ENCODE results near the gene RXFP3. TPM values are rescaled to one million over a fixed set of nuclear protein-coding genes. Genes with fewer than 3 reads are reported as not detected.

The RXFP3 gene
- not detected for total RNA-seq

DNA sequence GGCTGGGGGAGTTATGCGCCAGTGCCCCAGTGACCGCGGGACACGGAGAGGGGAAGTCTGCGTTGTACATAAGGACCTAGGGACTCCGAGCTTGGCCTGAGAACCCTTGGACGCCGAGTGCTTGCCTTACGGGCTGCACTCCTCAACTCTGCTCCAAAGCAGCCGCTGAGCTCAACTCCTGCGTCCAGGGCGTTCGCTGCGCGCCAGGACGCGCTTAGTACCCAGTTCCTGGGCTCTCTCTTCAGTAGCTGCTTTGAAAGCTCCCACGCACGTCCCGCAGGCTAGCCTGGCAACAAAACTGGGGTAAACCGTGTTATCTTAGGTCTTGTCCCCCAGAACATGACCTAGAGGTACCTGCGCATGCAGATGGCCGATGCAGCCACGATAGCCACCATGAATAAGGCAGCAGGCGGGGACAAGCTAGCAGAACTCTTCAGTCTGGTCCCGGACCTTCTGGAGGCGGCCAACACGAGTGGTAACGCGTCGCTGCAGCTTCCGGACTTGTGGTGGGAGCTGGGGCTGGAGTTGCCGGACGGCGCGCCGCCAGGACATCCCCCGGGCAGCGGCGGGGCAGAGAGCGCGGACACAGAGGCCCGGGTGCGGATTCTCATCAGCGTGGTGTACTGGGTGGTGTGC is at the start of gene RXFP3:
TSS of gene RXFP3 (plus strand) at position 6 of the 636 bp plus-strand sequence. CDS start at position 361, 355 bp downstream.
- intact Hi-C loops (cut with DNase I) = loop anchor here (10.0 kb wide), 1 partner anchor 502 kb away; no protein-coding TSS in a partner anchor
- Histone ChIP-seq H3K4me1 (peaks cover 0 to 12% of the 10 kb centered on the region in 2 donors), H3K9me3 (no peaks in the 10 kb centered on the region), H3K36me3 (no peaks in the 10 kb centered on the region), H3K27ac (no peak within 1 kb of the TSS), H3K27me3 (peaks cover 18% of the 10 kb centered on the region), H3K4me3 (replicated peaks in 1 of 3) (no peak within 1 kb of the TSS)
- DNase-seq = peak in 1 of 2 donors; percentile 1
- TF ChIP-seq CTCF (IDR thresholded peaks at IDR 0.05) (no peak), POLR2A (IDR thresholded peaks at IDR 0.05) (no peak)
- WGBS, 2 donors = 4 to 7% methylated on average over 12 to 20 of the region's 45 CpGs

GRCh38 chr5:33887268-33887667 is 48.9 kb upstream of the RXFP3 start:
- WGBS, 2 donors = 76 to 93% methylated on average over 3 of the region's 3 CpGs
- H3K4me1 ChIP-seq = peaks cover 10 to 11% of the 10 kb centered on the region in 2 donors
- H3K4me3 ChIP-seq (replicated peaks in 1 of 3) = no peak overlapping the region
- H3K36me3 ChIP-seq = no peaks in the 10 kb centered on the region
- H3K9me3 ChIP-seq = no peaks in the 10 kb centered on the region
- intact Hi-C loops (cut with DNase I) = no loop called here
- no peak for TF ChIP-seq CTCF (IDR thresholded peaks at IDR 0.05)
- TF ChIP-seq POLR2A (IDR thresholded peaks at IDR 0.05) = no peak
- no peaks in the 10 kb centered on the region for H3K27me3 ChIP-seq
- no peak for DNase-seq
- H3K27ac ChIP-seq = no peak overlapping the region

- intact Hi-C loops (cut with DNase I) = no loop called here
- Histone ChIP-seq H3K4me3 (replicated peaks in 1 of 3) (no peak overlapping the region), H3K27me3 (no peaks in the 10 kb centered on the region), H3K36me3 (no peaks in the 10 kb centered on the region), H3K4me1 (peaks cover 10 to 15% of the 10 kb centered on the region in 2 donors), H3K9me3 (no peaks in the 10 kb centered on the region), H3K27ac (no peak overlapping the region)
- 70 to 81% methylated on average over 4 of the region's 4 CpGs for WGBS, 2 donors
- TF ChIP-seq CTCF (IDR thresholded peaks at IDR 0.05) (no peak), POLR2A (IDR thresholded peaks at IDR 0.05) (no peak)
- DNase-seq = no peak
Observed at GRCh38 chr5:33888587-33888986, 47.6 kb upstream of the RXFP3 start.

GRCh38 chr5:33890131-33891032 is 45.8 kb upstream of the RXFP3 start:
- Histone ChIP-seq H3K27me3 (no peaks in the 10 kb centered on the region), H3K27ac (no peak overlapping the region), H3K4me1 (peaks cover 10 to 15% of the 10 kb centered on the region in 2 donors), H3K9me3 (no peaks in the 10 kb centered on the region), H3K4me3 (replicated peaks in 1 of 3) (no peak overlapping the region), H3K36me3 (no peaks in the 10 kb centered on the region)
- TF ChIP-seq CTCF (IDR thresholded peaks at IDR 0.05) (no peak), POLR2A (IDR thresholded peaks at IDR 0.05) (no peak)
- WGBS, 2 donors = 40 to 48% methylated on average over 11 to 12 of the region's 12 CpGs
- intact Hi-C loops (cut with DNase I) = no loop called here
- DNase-seq = no peak

DNA sequence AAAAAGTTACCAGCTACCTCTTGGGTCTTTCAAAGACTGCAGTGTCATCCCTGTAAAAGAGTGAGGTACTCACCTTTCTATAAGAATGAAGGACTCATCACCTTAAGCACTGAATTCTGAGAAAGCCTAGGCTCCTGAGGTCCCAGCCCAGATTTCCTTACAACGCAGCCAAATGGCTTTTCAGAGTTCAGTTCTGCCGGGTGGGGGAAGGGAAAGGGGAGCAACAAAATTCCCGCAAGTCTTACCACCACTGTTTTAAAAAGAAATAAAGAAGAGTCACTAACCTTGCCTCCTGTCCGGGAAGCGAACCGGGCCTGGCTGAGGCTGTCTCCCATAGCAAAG is 44.8 kb upstream of the RXFP3 start:
- 11% methylated on average over 6 of the region's 6 CpGs for WGBS, 2 donors
- Histone ChIP-seq H3K36me3 (no peaks in the 10 kb centered on the region), H3K4me1 (peaks cover 10 to 15% of the 10 kb centered on the region in 2 donors), H3K4me3 (replicated peaks in 1 of 3) (peak overlapping the region in 1 of 3 donors; percentile 23), H3K27me3 (no peaks in the 10 kb centered on the region), H3K9me3 (no peaks in the 10 kb centered on the region), H3K27ac (peak overlapping the region in 1 of 3 donors; percentile 6)
- intact Hi-C loops (cut with DNase I) = no loop called here
- TF ChIP-seq POLR2A (IDR thresholded peaks at IDR 0.05) = no peak
- TF ChIP-seq CTCF (IDR thresholded peaks at IDR 0.05) = no peak
- no peak for DNase-seq

Data from thyroid gland (tissue), 4 donors.